ENCODE data around the gene PALLD. TPM values are rescaled to one million over a fixed set of nuclear protein-coding genes. Genes with fewer than 3 reads are reported as not detected.

The PALLD gene
- total and polyA plus RNA-seq, 7 donors, result 40.7 to 1,991 (median 1,233) TPM

DNA sequence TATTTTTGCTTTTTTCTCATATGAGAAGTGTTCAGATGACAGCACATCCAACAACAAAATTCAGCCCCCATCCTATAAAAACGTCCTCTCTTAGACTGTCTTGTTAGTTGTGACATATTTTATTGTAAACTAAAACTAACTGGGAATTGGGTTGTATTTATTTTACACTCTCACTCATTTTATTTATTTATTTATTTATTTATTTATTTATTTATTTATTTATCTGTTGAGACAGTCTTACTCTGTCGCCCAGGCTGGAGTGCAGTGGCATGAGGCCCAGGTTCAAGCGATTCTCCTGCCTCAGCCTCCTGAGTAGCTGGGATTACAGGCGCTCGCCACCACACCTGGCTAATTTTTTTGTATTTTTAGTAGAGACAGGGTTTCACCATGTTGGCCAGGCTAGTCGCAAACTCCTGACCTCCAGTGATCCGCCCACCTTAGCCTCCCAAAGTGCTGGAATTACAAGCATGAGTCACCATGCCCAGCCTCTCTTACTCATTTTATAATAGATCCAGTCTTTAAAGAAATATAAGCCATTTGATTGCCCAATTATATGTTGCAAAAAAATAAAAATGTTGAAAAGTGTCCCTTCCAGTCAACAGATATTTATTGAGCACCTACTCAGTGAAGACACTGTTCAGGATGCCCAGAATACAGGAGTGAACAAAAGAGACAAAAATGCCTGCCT, 44.6 kb downstream of the PALLD start:
- H3K27ac ChIP-seq, result no peak overlapping the region
- WGBS, 2 donors, result 84 to 92% methylated on average over 7 of the region's 7 CpGs
- intact Hi-C loops (cut with DNase I), result no loop called here
- no peak overlapping the region for H3K4me3 ChIP-seq
- H3K27me3 ChIP-seq, result no peaks in the 10 kb centered on the region
- no peaks in the 10 kb centered on the region for H3K9me3 ChIP-seq
- no peak for TF ChIP-seq EP300 (IDR thresholded peaks at IDR 0.05)
- no peak for TF ChIP-seq POLR2AphosphoS5 (IDR thresholded peaks at IDR 0.05)
- no peak for TF ChIP-seq POLR2A (IDR thresholded peaks at IDR 0.05)
- TF ChIP-seq, protein P1, sequence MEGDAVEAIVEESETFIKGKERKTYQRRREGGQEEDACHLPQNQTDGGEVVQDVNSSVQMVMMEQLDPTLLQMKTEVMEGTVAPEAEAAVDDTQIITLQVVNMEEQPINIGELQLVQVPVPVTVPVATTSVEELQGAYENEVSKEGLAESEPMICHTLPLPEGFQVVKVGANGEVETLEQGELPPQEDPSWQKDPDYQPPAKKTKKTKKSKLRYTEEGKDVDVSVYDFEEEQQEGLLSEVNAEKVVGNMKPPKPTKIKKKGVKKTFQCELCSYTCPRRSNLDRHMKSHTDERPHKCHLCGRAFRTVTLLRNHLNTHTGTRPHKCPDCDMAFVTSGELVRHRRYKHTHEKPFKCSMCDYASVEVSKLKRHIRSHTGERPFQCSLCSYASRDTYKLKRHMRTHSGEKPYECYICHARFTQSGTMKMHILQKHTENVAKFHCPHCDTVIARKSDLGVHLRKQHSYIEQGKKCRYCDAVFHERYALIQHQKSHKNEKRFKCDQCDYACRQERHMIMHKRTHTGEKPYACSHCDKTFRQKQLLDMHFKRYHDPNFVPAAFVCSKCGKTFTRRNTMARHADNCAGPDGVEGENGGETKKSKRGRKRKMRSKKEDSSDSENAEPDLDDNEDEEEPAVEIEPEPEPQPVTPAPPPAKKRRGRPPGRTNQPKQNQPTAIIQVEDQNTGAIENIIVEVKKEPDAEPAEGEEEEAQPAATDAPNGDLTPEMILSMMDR (IDR thresholded peaks at IDR 0.05), result no peak
- no peak for DNase-seq
- no peaks in the 10 kb centered on the region for H3K36me3 ChIP-seq
- no peaks in the 10 kb centered on the region for H3K4me1 ChIP-seq

DNA sequence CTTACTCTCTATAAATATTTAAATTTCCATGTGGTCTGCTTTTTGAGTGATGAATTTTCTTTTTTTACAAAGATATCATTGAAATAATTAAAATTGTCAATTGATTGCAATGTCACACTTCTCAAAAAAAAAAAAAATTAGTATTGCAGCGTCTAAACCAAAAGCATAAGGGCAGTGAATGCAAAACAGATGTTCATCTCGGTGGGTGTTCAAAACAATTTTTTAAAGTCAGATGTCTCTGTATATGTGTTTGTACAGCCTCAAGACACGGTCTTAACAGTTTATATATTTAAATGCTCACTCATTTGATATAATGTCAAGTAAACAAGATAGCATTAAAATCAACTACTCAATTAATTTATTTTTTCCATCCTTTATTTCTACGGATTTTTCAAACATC, 52.3 kb downstream of the PALLD start:
- Histone ChIP-seq H3K27me3 (no peaks in the 10 kb centered on the region), H3K36me3 (no peaks in the 10 kb centered on the region), H3K4me1 (no peaks in the 10 kb centered on the region), H3K4me3 (no peak overlapping the region), H3K9me3 (no peaks in the 10 kb centered on the region), H3K27ac (no peak overlapping the region)
- TF ChIP-seq POLR2A (IDR thresholded peaks at IDR 0.05) (no peak), POLR2AphosphoS5 (IDR thresholded peaks at IDR 0.05) (no peak), EP300 (IDR thresholded peaks at IDR 0.05) (no peak)
- TF ChIP-seq, protein P1 (IDR thresholded peaks at IDR 0.05), result no peak
- no peak for DNase-seq
- intact Hi-C loops (cut with DNase I), result no loop called here
- 68 to 83% methylated on average over 4 of the region's 4 CpGs for WGBS, 2 donors

DNA sequence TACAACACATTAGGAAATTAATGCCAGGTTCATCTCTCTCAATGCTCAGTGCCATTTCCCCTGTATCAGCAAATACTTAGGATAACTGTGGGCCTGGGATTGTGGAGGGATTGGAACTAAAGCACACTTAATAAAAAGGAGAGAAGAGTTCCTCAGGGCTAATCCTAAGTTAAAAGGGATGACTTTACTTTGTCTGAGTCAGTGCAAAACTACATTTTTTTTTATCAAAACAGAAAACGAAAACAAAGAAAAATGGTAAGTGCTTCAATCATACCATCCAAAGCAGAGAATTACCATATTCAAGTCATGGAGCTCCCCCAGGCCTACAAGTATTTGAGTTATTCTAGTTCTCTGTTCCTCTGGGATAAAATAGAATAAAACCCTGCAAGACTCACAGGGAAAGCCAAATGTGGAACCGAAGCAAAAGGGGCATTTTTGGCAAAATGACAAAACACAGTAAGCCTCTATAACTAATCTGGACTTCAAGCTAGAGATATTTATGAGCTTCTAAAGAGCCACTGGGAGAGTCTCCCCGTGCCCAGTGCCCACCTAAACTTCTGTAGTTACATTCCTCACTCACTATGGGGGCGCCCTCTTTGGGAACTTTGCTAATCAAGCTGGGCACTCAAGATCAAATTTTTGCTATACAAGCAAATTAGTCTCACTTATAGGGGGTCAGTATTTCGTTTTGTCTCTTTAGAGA, 53.4 kb downstream of the PALLD start:
- Histone ChIP-seq H3K27me3 (no peaks in the 10 kb centered on the region), H3K27ac (no peak overlapping the region), H3K9me3 (no peaks in the 10 kb centered on the region), H3K4me3 (no peak overlapping the region), H3K36me3 (no peaks in the 10 kb centered on the region), H3K4me1 (no peaks in the 10 kb centered on the region)
- DNase-seq, result no peak
- WGBS, 2 donors, result 83% methylated on average over 5 of the region's 5 CpGs
- intact Hi-C loops (cut with DNase I), result no loop called here
- TF ChIP-seq POLR2AphosphoS5 (IDR thresholded peaks at IDR 0.05) (no peak), EP300 (IDR thresholded peaks at IDR 0.05) (no peak), POLR2A (IDR thresholded peaks at IDR 0.05) (no peak)
- TF ChIP-seq, protein P1 (IDR thresholded peaks at IDR 0.05), result no peak

DNA sequence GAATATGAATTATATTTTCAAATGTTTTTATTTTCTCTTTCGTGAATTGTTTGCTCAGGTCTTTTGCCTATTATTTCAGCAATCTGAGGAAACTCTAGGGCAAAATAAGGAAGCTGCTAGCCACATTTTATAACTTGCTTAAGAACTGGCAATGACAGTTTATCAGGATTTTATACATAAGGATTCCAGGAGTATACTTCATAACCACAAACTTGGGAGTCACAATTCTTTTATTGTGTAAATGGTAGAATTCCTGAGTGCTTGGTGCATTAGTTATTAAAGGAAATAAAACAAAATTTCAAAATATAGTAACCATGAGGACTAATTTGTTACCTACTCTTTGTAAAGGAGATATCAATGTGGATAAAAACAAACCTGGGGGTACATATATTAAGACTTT, 54.4 kb downstream of the PALLD start:
- DNase-seq, result no peak
- H3K4me1 ChIP-seq, result no peaks in the 10 kb centered on the region
- no peaks in the 10 kb centered on the region for H3K36me3 ChIP-seq
- H3K27ac ChIP-seq, result no peak overlapping the region
- TF ChIP-seq EP300 (IDR thresholded peaks at IDR 0.05), result no peak
- TF ChIP-seq, protein P1 (IDR thresholded peaks at IDR 0.05), result no peak
- TF ChIP-seq POLR2A (IDR thresholded peaks at IDR 0.05), result no peak
- no peak for TF ChIP-seq POLR2AphosphoS5 (IDR thresholded peaks at IDR 0.05)
- intact Hi-C loops (cut with DNase I), result no loop called here
- H3K9me3 ChIP-seq, result no peaks in the 10 kb centered on the region
- H3K4me3 ChIP-seq, result no peak overlapping the region
- 87 to 90% methylated on average over 1 of the region's 1 CpG for WGBS, 2 donors
- H3K27me3 ChIP-seq, result no peaks in the 10 kb centered on the region

Measured in sigmoid colon (tissue), 7 donors.